IMR-90 (cell line): ENCODE measurements around the gene TCP11L1. TPM values are rescaled to one million over a fixed set of nuclear protein-coding genes. Genes with fewer than 3 reads are reported as not detected.

Experiments
- ATAC-seq: fragments of 200-7000 bp; cut with Tn5 transposase; 2 replicates; pipeline ENCODE4 v1.9.1; 2020; ENCODE audit warnings: low read depth, mild to moderate bottlenecking, moderate library complexity
- BruUV-seq: library from RNA; stranded (reverse); fragments of 400-500 nt; replicated peaks from 2 replicates; lab custom pipeline; 2021; lab: Mats Ljungman, UMichigan
- CTCF ChIA-PET: fragments of 300-600 bp; formaldehyde crosslinking; extraction: SDS; loops from one replicate; lab custom pipeline; 2021; ENCODE audit warnings: antibody characterized with exemption; lab: Yijun Ruan, JAX
- POLR2A ChIA-PET: fragments of 300-600 bp; sonication (Branson Sonifier 250); formaldehyde crosslinking; loops from one replicate; lab custom pipeline; 2022; ENCODE audit warnings: antibody characterized with exemption; ENCODE audit not compliant: unreplicated experiment; lab: Charles Lee
- DNase-seq: peaks from one replicate; pipeline ENCODE4 v3.0.0; 2013
- H2AFZ ChIP-seq: replicated peaks from 2 replicates; pipeline ENCODE3; 2013; ENCODE audit warnings: low read length, mild to moderate bottlenecking; ENCODE audit not compliant: poor library complexity
- H2AK5ac ChIP-seq: 2 replicates; pipeline ENCODE4 v1.6.1; 2013; ENCODE audit warnings: low read depth, low read length, inconsistent platforms
- H2AK9ac ChIP-seq: replicated peaks from 2 replicates; pipeline ENCODE3; 2013; ENCODE audit warnings: mild to moderate bottlenecking, low read depth, low read length, moderate library complexity; ENCODE audit not compliant: poor library complexity
- H2BK120ac ChIP-seq: 2 replicates; pipeline ENCODE4 v1.6.1; 2013; ENCODE audit warnings: low read depth, low read length, inconsistent platforms
- H2BK15ac ChIP-seq: 3 replicates; pipeline ENCODE4 v1.6.1; 2013; ENCODE audit warnings: low read depth, low read length, inconsistent platforms
- H2BK20ac ChIP-seq: 2 replicates; pipeline ENCODE4 v1.6.1; 2013; ENCODE audit warnings: low read depth, mild to moderate bottlenecking, inconsistent platforms, low read length, moderate library complexity
- H2BK5ac ChIP-seq: 2 replicates; pipeline ENCODE4 v1.6.1; 2013; ENCODE audit warnings: mild to moderate bottlenecking, low read depth, low read length, inconsistent platforms; ENCODE audit not compliant: poor library complexity, severe bottlenecking
- H3K14ac ChIP-seq: replicated peaks from 2 replicates; pipeline ENCODE4 v1.6.1; 2013; ENCODE audit warnings: low read depth, low read length, inconsistent platforms
- H3K18ac ChIP-seq: 2 replicates; pipeline ENCODE4 v1.6.1; 2013; ENCODE audit warnings: low read depth, low read length, control low read depth
- H3K23ac ChIP-seq: 2 replicates; pipeline ENCODE4 v1.6.1; 2013; ENCODE audit warnings: low read depth, low read length, inconsistent platforms
- H3K27ac ChIP-seq: 2 replicates; pipeline ENCODE4 v1.5.1; 2013; ENCODE audit warnings: mild to moderate bottlenecking, control low read depth, low read length; ENCODE audit not compliant: insufficient read depth
- H3K27me3 ChIP-seq: 2 replicates; pipeline ENCODE4 v1.6.1; 2013; ENCODE audit warnings: low read length; ENCODE audit not compliant: control insufficient read depth, insufficient read depth
- H3K36me3 ChIP-seq: 2 replicates; pipeline ENCODE4 v1.6.1; 2013; ENCODE audit warnings: low read length, mixed read lengths; ENCODE audit not compliant: control insufficient read depth, insufficient read depth
- H3K4ac ChIP-seq: 2 replicates; pipeline ENCODE4 v1.6.1; 2013; ENCODE audit warnings: low read depth, low read length, inconsistent platforms
- H3K4me1 ChIP-seq: 2 replicates; pipeline ENCODE4 v1.6.1; 2013; ENCODE audit warnings: low read length, mixed read lengths; ENCODE audit not compliant: control insufficient read depth, insufficient read depth
- H3K4me2 ChIP-seq: 2 replicates; pipeline ENCODE4 v1.6.1; 2013; ENCODE audit warnings: low read depth, mild to moderate bottlenecking, control low read depth, low read length, moderate library complexity
- H3K4me3 ChIP-seq: 2 replicates; pipeline ENCODE4 v1.5.1; 2013; ENCODE audit warnings: low read depth, mild to moderate bottlenecking, control low read depth, low read length, moderate library complexity; ENCODE audit not compliant: insufficient read depth
- H3K56ac ChIP-seq: 2 replicates; pipeline ENCODE4 v1.6.1; 2013; ENCODE audit warnings: low read length, inconsistent platforms; ENCODE audit not compliant: insufficient read depth; ENCODE audit errors: extremely low read depth
- H3K79me1 ChIP-seq, 2 experiments: 2 replicates each; pipeline ENCODE4 v1.6.1; 2013; ENCODE audit warnings: low read length in 2 of 2, inconsistent platforms in 1 of 2, low read depth in 1 of 2
- H3K9ac ChIP-seq: 2 replicates; pipeline ENCODE4 v1.6.1; 2013; ENCODE audit warnings: low read depth, low read length, control low read depth
- H3K9me1 ChIP-seq: 2 replicates; pipeline ENCODE4 v1.6.1; 2013; ENCODE audit warnings: low read length, inconsistent platforms; ENCODE audit not compliant: insufficient read depth
- H3K9me3 ChIP-seq: 2 replicates; pipeline ENCODE4 v1.6.1; 2013; ENCODE audit warnings: low read length; ENCODE audit not compliant: control insufficient read depth, insufficient read depth
- H4K20me1 ChIP-seq: 2 replicates; pipeline ENCODE4 v1.6.1; 2013; ENCODE audit warnings: low read length, inconsistent platforms; ENCODE audit not compliant: insufficient read depth
- H4K5ac ChIP-seq: 2 replicates; pipeline ENCODE4 v1.6.1; 2013; ENCODE audit warnings: mild to moderate bottlenecking, low read depth, low read length, control low read depth
- H4K8ac ChIP-seq, 2 experiments: 2 replicates each; pipeline ENCODE4 v1.6.1; 2013; ENCODE audit warnings: low read depth in 2 of 2, low read length in 2 of 2, control low read depth in 1 of 2, inconsistent platforms in 1 of 2
- H4K91ac ChIP-seq: 2 replicates; pipeline ENCODE4 v1.6.1; 2013; ENCODE audit warnings: low read depth, low read length, inconsistent platforms; ENCODE audit not compliant: insufficient read depth
- CTCF ChIP-seq: conservative IDR thresholded peaks from 2 replicates; pipeline ENCODE4 v1.5.1; 2012; ENCODE audit warnings: mild to moderate bottlenecking, low read depth, low read length, improper control_type of control experiment
- MAZ ChIP-seq: IDR thresholded peaks from 2 replicates; pipeline ENCODE4 v1.6.1; 2012; ENCODE audit warnings: low read depth, mild to moderate bottlenecking, low read length, improper control_type of control experiment, moderate library complexity, borderline replicate concordance
- RAD21 ChIP-seq: IDR thresholded peaks from 2 replicates; pipeline ENCODE4 v1.6.1; 2012; ENCODE audit warnings: low read length, improper control_type of control experiment
- USF2 ChIP-seq: fragments of 150-350 bp; IDR thresholded peaks from 2 replicates; pipeline ENCODE4 v1.6.1; 2017; ENCODE audit warnings: mild to moderate bottlenecking, antibody characterized with exemption, low read length, low read depth
- dilution Hi-C: fragments of 300-500 bp; cut with HindIII; formaldehyde crosslinking; loops from one replicate; pipeline ENCODE4 v1.14.3; 2018; ENCODE audit warnings: low sequenced_read_pairs; ENCODE audit not compliant: unreplicated experiment
- in situ Hi-C: fragments of 300-500 bp; cut with MboI; formaldehyde crosslinking; loops from 3 replicates; pipeline ENCODE4 v1.14.3; 2019; ENCODE audit warnings: low sequenced_read_pairs, inconsistent platforms, mixed read lengths
- intact Hi-C: fragments of 100-400 bp; cut with micrococcal nuclease; formaldehyde crosslinking; loops from 2 replicates; pipeline ENCODE4 v1.10.0; 2022
- polyA plus RNA-seq, 3 experiments: library from polyadenylated mRNA; depleted of rRNA; stranded (reverse); fragments of >200 nt; gene quantifications; 2 replicates each; pipeline ENCODE4 v1.2.3, GENCODE V29; 2012; ENCODE audit warnings: low replicate concordance in 1 of 3
- total RNA-seq: library from RNA; depleted of rRNA; stranded (reverse); fragments of >200 nt; gene quantifications from 2 replicates; pipeline ENCODE4 v1.2.3, GENCODE V29; 2012
- TF ChIP-seq, protein P1 (sequence below): fragments of 150-350 bp; IDR thresholded peaks from 2 replicates; pipeline ENCODE4 v1.6.1; 2016; ENCODE audit warnings: low read depth, mild to moderate bottlenecking, low read length, moderate library complexity, borderline replicate concordance

TCP11L1 gene
- total and polyA plus RNA-seq, 2 of the 4 experiments (the other 2 are of a cell fraction) = 13.9 to 17.4 TPM

GRCh38 chr11:33109294-33109895, 70.0 kb downstream of the TCP11L1 start:
- POLR2A ChIA-PET = no interaction called here
- H3K4ac ChIP-seq = no peak overlapping the region

More at GRCh38 chr11:33109294-33109895, 70.0 kb downstream of the TCP11L1 start:
- Histone ChIP-seq H3K18ac (no peak overlapping the region), H4K5ac (no peak overlapping the region), H4K91ac (no peak overlapping the region), H2AK9ac (no peak overlapping the region), H3K9ac (no peak overlapping the region), H4K20me1 (no peaks in the 10 kb centered on the region), H2BK120ac (no peak overlapping the region), H3K4me1 (no peaks in the 10 kb centered on the region), H3K79me1 (no peaks in the 10 kb centered on the region), H3K56ac (no peak overlapping the region), H3K9me3 (no peaks in the 10 kb centered on the region), H3K36me3 (peaks cover 1% of the 10 kb centered on the region; the same call in 1 of the 2 replicates), H3K23ac (no peak overlapping the region), H4K8ac (no peak overlapping the region), H3K14ac (no peak overlapping the region), H3K27ac (no peak overlapping the region), H3K27me3 (no peaks in the 10 kb centered on the region), H2BK15ac (no peak overlapping the region), H2BK20ac (no peak overlapping the region), H3K4me2 (no peak overlapping the region), H2AK5ac (no peak overlapping the region), H2AFZ (no peak overlapping the region), H3K4me3 (no peak overlapping the region), H2BK5ac (no peak overlapping the region), H3K9me1 (no peaks in the 10 kb centered on the region)
- intact Hi-C loops (no loop called here), dilution Hi-C loops (no loop called here), in situ Hi-C loops (no loop called here)
- TF ChIP-seq, protein P1, sequence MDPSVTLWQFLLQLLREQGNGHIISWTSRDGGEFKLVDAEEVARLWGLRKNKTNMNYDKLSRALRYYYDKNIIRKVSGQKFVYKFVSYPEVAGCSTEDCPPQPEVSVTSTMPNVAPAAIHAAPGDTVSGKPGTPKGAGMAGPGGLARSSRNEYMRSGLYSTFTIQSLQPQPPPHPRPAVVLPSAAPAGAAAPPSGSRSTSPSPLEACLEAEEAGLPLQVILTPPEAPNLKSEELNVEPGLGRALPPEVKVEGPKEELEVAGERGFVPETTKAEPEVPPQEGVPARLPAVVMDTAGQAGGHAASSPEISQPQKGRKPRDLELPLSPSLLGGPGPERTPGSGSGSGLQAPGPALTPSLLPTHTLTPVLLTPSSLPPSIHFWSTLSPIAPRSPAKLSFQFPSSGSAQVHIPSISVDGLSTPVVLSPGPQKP = no peak
- no peak for TF ChIP-seq USF2
- no peak for TF ChIP-seq RAD21
- TF ChIP-seq CTCF = no peak
- no peak for TF ChIP-seq MAZ
- CTCF ChIA-PET = interaction anchor here (1.1 kb wide), 1 partner anchor 58 kb away, joined by 4 read pairs; no protein-coding TSS in a partner anchor
- ATAC-seq (no peak), DNase-seq (no peak)
- BruUV-seq = TSS peak; percentile 20
